Sigmoid colon (tissue), 7 donors: ENCODE measurements around the gene LDLRAD2. TPM values are rescaled to one million over a fixed set of nuclear protein-coding genes. Genes with fewer than 3 reads are reported as not detected.

ENCODE experiments used
- DNase-seq: peaks from one replicate; pipeline ENCODE4 v3.0.0-alpha.2; 2019
- H3K27ac ChIP-seq, 4 donors: fragments of 200-600 bp; sonication (generic); one replicate each; pipeline ENCODE4 v1.5.1; 2016 to 2019; ENCODE audit warnings: mild to moderate bottlenecking in 1 of 4
- H3K27me3 ChIP-seq, 3 donors: fragments of 200-600 bp; sonication (generic); one replicate each; pipeline ENCODE4 v1.5.1; 2019; ENCODE audit warnings: mild to moderate bottlenecking in 1 of 3
- H3K36me3 ChIP-seq, 4 donors: fragments of 200-600 bp; sonication (generic); one replicate each; pipeline ENCODE4 v1.5.1; 2016 to 2019
- H3K4me1 ChIP-seq, 4 donors: fragments of 200-600 bp; sonication (generic); one replicate each; pipeline ENCODE4 v1.5.1; 2017 to 2019
- H3K4me3 ChIP-seq, 4 donors: fragments of 200-600 bp; sonication (generic); one replicate each; pipeline ENCODE4 v1.5.1; 2017 to 2019; ENCODE audit warnings: mild to moderate bottlenecking in 2 of 4, moderate library complexity in 1 of 4
- H3K9me3 ChIP-seq, 4 donors: fragments of 200-600 bp in 3 of 4; sonication (generic) in 3 of 4; one replicate each; pipeline versions ENCODE4 v1.5.1 to v1.6.1; 2013 to 2019
- CTCF ChIP-seq, 4 experiments: fragments of 450-650 bp in 3 of 4; fragments of 200-600 bp in 1 of 4; IDR thresholded peaks; one replicate each; pipeline ENCODE4 v1.5.1; 2016 to 2019; ENCODE audit warnings: antibody characterized with exemption in 4 of 4, mild to moderate bottlenecking in 3 of 4, moderate library complexity in 2 of 4
- EP300 ChIP-seq, 4 donors: sonication (generic); formaldehyde crosslinking; IDR thresholded peaks; one replicate each; pipeline ENCODE4 v1.6.1; 2017; ENCODE audit warnings: antibody characterized with exemption in 4 of 4
- POLR2A ChIP-seq, 2 donors: fragments of 450-650 bp; IDR thresholded peaks; one replicate each; pipeline ENCODE4 v1.6.1; 2016; ENCODE audit warnings: antibody characterized with exemption in 2 of 2, mild to moderate bottlenecking in 2 of 2, moderate library complexity in 2 of 2
- POLR2AphosphoS5 ChIP-seq, 4 donors: sonication (generic); formaldehyde crosslinking; IDR thresholded peaks; one replicate each; pipeline ENCODE4 v1.6.1; 2017; ENCODE audit warnings: antibody characterized with exemption in 4 of 4
- WGBS, 2 donors: extraction: QIAGEN DNeasy Blood & Tissue Kit; methylation state at CpG; one replicate each; pipeline ENCODE4 v1.1.7; 2013; 5-methylcytosine and 5-hydroxymethylcytosine counted together
- intact Hi-C: fragments of 100-400 bp; cut with DNase I; formaldehyde crosslinking; loops from one replicate; pipeline ENCODE4 v1.15.1; 2023
- polyA plus RNA-seq, 3 donors: library from polyadenylated mRNA; stranded (reverse); fragments of 200-250 nt; gene quantifications; one replicate each; pipeline ENCODE4 v1.2.3, GENCODE V29; 2013
- total RNA-seq, 4 donors: library from RNA; depleted of rRNA; stranded (reverse); fragments of >200 nt; gene quantifications; one replicate each; pipeline ENCODE4 v1.1.0, GENCODE V29; 2016
- donor health status: healthy with polysubstance abuse.
- donor health status: Bipolar disorder and iron deficiency.
- donor health status: healthy.

LDLRAD2 gene
- total and polyA plus RNA-seq, 7 donors: under 0.01 to 1.4 (median 0.23) TPM; not detected in 2

GRCh38 chr1:21851430-21852250, 39.6 kb downstream of the LDLRAD2 start:
- H3K9me3 ChIP-seq: no peaks in the 10 kb centered on the region
- H3K27ac ChIP-seq: peak overlapping the region in 1 of 4 donors; percentile 22
- no peaks in the 10 kb centered on the region for H3K27me3 ChIP-seq
- H3K36me3 ChIP-seq: peaks cover 90 to 100% (median 94%) of the 10 kb centered on the region in 4 donors
- intact Hi-C loops: no loop called here
- DNase-seq: no peak
- TF ChIP-seq POLR2A (IDR thresholded peaks at IDR 0.05): no peak
- H3K4me3 ChIP-seq: no peak overlapping the region
- WGBS, 2 donors: 94 to 95% methylated on average over 33 of the region's 33 CpGs
- no peaks in the 10 kb centered on the region for H3K4me1 ChIP-seq

- Histone ChIP-seq H3K4me3 (no peak overlapping the region), H3K4me1 (no peaks in the 10 kb centered on the region), H3K27me3 (no peaks in the 10 kb centered on the region), H3K36me3 (peaks cover 85 to 100% (median 94%) of the 10 kb centered on the region in 4 donors), H3K9me3 (no peaks in the 10 kb centered on the region), H3K27ac (peak overlapping the region in 3 of 4 donors; percentile 20 to 24 (median 22))
- TF ChIP-seq CTCF (IDR thresholded peaks at IDR 0.05) (no peak), EP300 (IDR thresholded peaks at IDR 0.05) (no peak), POLR2AphosphoS5 (IDR thresholded peaks at IDR 0.05) (no peak), POLR2A (IDR thresholded peaks at IDR 0.05) (no peak)
- DNase-seq: no peak
- WGBS, 2 donors: 90 to 93% methylated on average over 29 of the region's 29 CpGs
- intact Hi-C loops: no loop called here
Measured at GRCh38 chr1:21852282-21853130, 40.4 kb downstream of the LDLRAD2 start.

GRCh38 chr1:21853131-21853427, 41.0 kb downstream of the LDLRAD2 start:
- Histone ChIP-seq H3K36me3 (peaks cover 81 to 100% (median 94%) of the 10 kb centered on the region in 4 donors), H3K27ac (peak overlapping the region in 2 of 4 donors; percentile 20 to 24)

GRCh38 chr1:21854090-21854750, 42.2 kb downstream of the LDLRAD2 start:
- WGBS, 2 donors: 93 to 94% methylated on average over 21 of the region's 21 CpGs
- no peak for DNase-seq

More at GRCh38 chr1:21853131-21853427, 41.0 kb downstream of the LDLRAD2 start:
- TF ChIP-seq CTCF (IDR thresholded peaks at IDR 0.05) (no peak), POLR2A (IDR thresholded peaks at IDR 0.05) (no peak), POLR2AphosphoS5 (IDR thresholded peaks at IDR 0.05) (no peak), EP300 (IDR thresholded peaks at IDR 0.05) (no peak)
- no peaks in the 10 kb centered on the region for H3K4me1 ChIP-seq
- H3K9me3 ChIP-seq: no peaks in the 10 kb centered on the region
- DNase-seq: no peak
- no peaks in the 10 kb centered on the region for H3K27me3 ChIP-seq
- no peak overlapping the region for H3K4me3 ChIP-seq
- WGBS, 2 donors: 84 to 85% methylated on average over 7 of the region's 7 CpGs
- intact Hi-C loops: no loop called here

More at GRCh38 chr1:21854090-21854750, 42.2 kb downstream of the LDLRAD2 start:
- Histone ChIP-seq H3K36me3 (peaks cover 78 to 100% (median 94%) of the 10 kb centered on the region in 4 donors), H3K27ac (peak overlapping the region in 1 of 4 donors; percentile 11), H3K9me3 (no peaks in the 10 kb centered on the region), H3K27me3 (no peaks in the 10 kb centered on the region), H3K4me3 (no peak overlapping the region), H3K4me1 (no peaks in the 10 kb centered on the region)
- intact Hi-C loops: no loop called here
- TF ChIP-seq EP300 (IDR thresholded peaks at IDR 0.05): no peak
- TF ChIP-seq POLR2AphosphoS5 (IDR thresholded peaks at IDR 0.05): no peak
- no peak for TF ChIP-seq POLR2A (IDR thresholded peaks at IDR 0.05)
- TF ChIP-seq CTCF (IDR thresholded peaks at IDR 0.05): no peak
